CD4-positive, alpha-beta T cell treated with Interleukin-17A for 1 hour (primary cell): Measurements from ENCODE around the gene BPIFB6.

ENCODE experiments used
- DNase-seq: peaks from one replicate; pipeline ENCODE4 v3.0.0-alpha.2; 2020

Gene BPIFB6

GRCh38 chr20:33065785-33066184 is 34.3 kb downstream of the BPIFB6 start:
- DNase-seq = no peak

- no peak for DNase-seq
These were observed 36.4 kb downstream of the BPIFB6 start for GRCh38 chr20:33067806-33068205.

GRCh38 chr20:33068251-33068939 is 36.9 kb downstream of the BPIFB6 start:
- no peak for DNase-seq

- no peak for DNase-seq
These were observed 38.2 kb downstream of the BPIFB6 start for GRCh38 chr20:33069673-33070072.

- DNase-seq = no peak
These were observed 38.9 kb downstream of the BPIFB6 start for GRCh38 chr20:33070111-33071053.

GRCh38 chr20:33071198-33071597 is 39.8 kb downstream of the BPIFB6 start:
- DNase-seq = no peak

- DNase-seq = no peak
These were observed 40.9 kb downstream of the BPIFB6 start for GRCh38 chr20:33072362-33072761.

- no peak for DNase-seq
These were observed 41.4 kb downstream of the BPIFB6 start for GRCh38 chr20:33072813-33073212.

- DNase-seq = no peak
These were observed 43.2 kb downstream of the BPIFB6 start for GRCh38 chr20:33074675-33075074.

GRCh38 chr20:33075281-33075680 is 43.8 kb downstream of the BPIFB6 start:
- DNase-seq = no peak

GRCh38 chr20:33076662-33077372 is 45.4 kb downstream of the BPIFB6 start:
- peak; percentile 42 for DNase-seq

- DNase-seq = no peak
These were observed 47.8 kb downstream of the BPIFB6 start, which contains the start of gene BPIFB4 for GRCh38 chr20:33079259-33079658. Gene BPIFB4, plus strand, starts transcription at chr20:33079643. Its CDS starts 1,884 bp downstream, at chr20:33081527.

- no peak for DNase-seq
These were observed 50.1 kb downstream of the BPIFB6 start for GRCh38 chr20:33081411-33082154.

GRCh38 chr20:33082546-33082945 is 51.1 kb downstream of the BPIFB6 start:
- no peak for DNase-seq

- no peak for DNase-seq
These were observed 52.3 kb downstream of the BPIFB6 start for GRCh38 chr20:33083544-33084340.

- DNase-seq = no peak
These were observed 53.3 kb downstream of the BPIFB6 start for GRCh38 chr20:33084722-33085121.

- DNase-seq = no peak
These were observed 54.7 kb downstream of the BPIFB6 start for GRCh38 chr20:33086052-33086722.

GRCh38 chr20:33091147-33091546 is 59.7 kb downstream of the BPIFB6 start:
- no peak for DNase-seq

GRCh38 chr20:33091693-33092092 is 60.2 kb downstream of the BPIFB6 start:
- DNase-seq = no peak

- DNase-seq = no peak
These were observed 60.9 kb downstream of the BPIFB6 start for GRCh38 chr20:33092361-33092760.

GRCh38 chr20:33093074-33093473 is 61.6 kb downstream of the BPIFB6 start:
- DNase-seq = no peak
